Stomach smooth muscle (tissue), 2 donors: ENCODE data around the gene C4BPB.

ENCODE experiments used
- H3K27ac ChIP-seq: one replicate; pipeline ENCODE4 v1.7.0; 2013; ENCODE audit warnings: mild to moderate bottlenecking, low read length, inconsistent platforms
- H3K27me3 ChIP-seq, 2 donors: one replicate each; pipeline ENCODE4 v1.7.0; 2013; ENCODE audit warnings: low read length in 2 of 2; ENCODE audit not compliant: insufficient read depth in 2 of 2, control insufficient read depth in 1 of 2
- H3K36me3 ChIP-seq, 2 donors: one replicate each; pipeline ENCODE4 v1.7.0; 2013; ENCODE audit warnings: low read length in 2 of 2; ENCODE audit not compliant: control insufficient read depth in 2 of 2, insufficient read depth in 2 of 2
- H3K4me1 ChIP-seq: one replicate; pipeline ENCODE4 v1.7.0; 2013; ENCODE audit warnings: low read length; ENCODE audit not compliant: control insufficient read depth, insufficient read depth
- H3K4me3 ChIP-seq, 2 donors: one replicate each; pipeline ENCODE4 v1.7.0; 2013; ENCODE audit warnings: low read length in 2 of 2
- H3K9ac ChIP-seq, 2 donors: one replicate each; pipeline ENCODE4 v1.7.0; 2013; ENCODE audit warnings: low read length in 2 of 2, mild to moderate bottlenecking in 1 of 2
- H3K9me3 ChIP-seq, 2 donors: one replicate each; pipeline ENCODE4 v1.7.0; 2013; ENCODE audit warnings: low read length in 2 of 2; ENCODE audit not compliant: control insufficient read depth in 2 of 2
- donor health status: healthy.
- donor health status: Pancreatic carcinoma.

The C4BPB gene

GRCh38 chr1:207145401-207146058 lies 56.9 kb downstream of the C4BPB start:
- no peaks in the 10 kb centered on the region for H3K4me1 ChIP-seq
- H3K9me3 ChIP-seq, result no peaks in the 10 kb centered on the region
- no peaks in the 10 kb centered on the region for H3K36me3 ChIP-seq
- no peaks in the 10 kb centered on the region for H3K27me3 ChIP-seq
- H3K9ac ChIP-seq, result no peak overlapping the region
- no peak overlapping the region for H3K27ac ChIP-seq
- H3K4me3 ChIP-seq, result no peak overlapping the region
